Ascending aorta (tissue), 2 donors: ENCODE results near the gene KLC1. TPM values are rescaled to one million over a fixed set of nuclear protein-coding genes. Genes with fewer than 3 reads are reported as not detected.

Source experiments
- DNase-seq, 2 donors: peaks; one replicate each; pipeline ENCODE4 v3.0.0-alpha.2; 2019; ENCODE audit warnings: low spot score in 2 of 2
- H3K27ac ChIP-seq, 2 donors: fragments of 200-600 bp; sonication (generic); one replicate each; pipeline ENCODE4 v1.5.1; 2016 to 2017; ENCODE audit warnings: mild to moderate bottlenecking in 1 of 2
- H3K27me3 ChIP-seq: fragments of 200-600 bp; sonication (generic); one replicate; pipeline ENCODE4 v1.5.1; 2017
- H3K36me3 ChIP-seq, 2 donors: fragments of 200-600 bp; sonication (generic); one replicate each; pipeline ENCODE4 v1.5.1; 2016
- H3K4me1 ChIP-seq, 2 donors: fragments of 200-600 bp; sonication (generic); one replicate each; pipeline ENCODE4 v1.5.1; 2016 to 2017; ENCODE audit warnings: mild to moderate bottlenecking in 1 of 2
- H3K4me3 ChIP-seq, 2 donors: fragments of 200-600 bp; sonication (generic); one replicate each; pipeline ENCODE4 v1.5.1; 2016 to 2017; ENCODE audit warnings: mild to moderate bottlenecking in 1 of 2
- H3K9me3 ChIP-seq, 2 donors: fragments of 200-600 bp; sonication (generic); one replicate each; pipeline ENCODE4 v1.5.1; 2016
- intact Hi-C: fragments of 100-400 bp; cut with DNase I; formaldehyde crosslinking; loops from one replicate; pipeline ENCODE4 v1.15.1; 2023
- total RNA-seq: library from RNA; depleted of rRNA; stranded (reverse); fragments of >200 nt; gene quantifications from one replicate; pipeline ENCODE4 v1.1.0, GENCODE V29; 2016
- TF ChIP-seq, protein P1 (sequence below), 3 experiments: fragments of 200-600 bp in 2 of 3; fragments of 450-650 bp in 1 of 3; sonication (generic) in 2 of 3; IDR thresholded peaks; one replicate each; pipeline ENCODE4 v1.5.1; 2016 to 2019; ENCODE audit warnings: antibody characterized with exemption in 3 of 3, mild to moderate bottlenecking in 1 of 3, moderate library complexity in 1 of 3

KLC1 gene
- total RNA-seq, 1 donor from 2014 or later: 302 TPM

GRCh38 chr14:103669370-103669769, 40.4 kb downstream of the KLC1 start:
- H3K4me1 ChIP-seq: peaks cover 0 to 5% of the 10 kb centered on the region in 2 donors
- no peak overlapping the region for H3K27ac ChIP-seq
- TF ChIP-seq, protein P1, sequence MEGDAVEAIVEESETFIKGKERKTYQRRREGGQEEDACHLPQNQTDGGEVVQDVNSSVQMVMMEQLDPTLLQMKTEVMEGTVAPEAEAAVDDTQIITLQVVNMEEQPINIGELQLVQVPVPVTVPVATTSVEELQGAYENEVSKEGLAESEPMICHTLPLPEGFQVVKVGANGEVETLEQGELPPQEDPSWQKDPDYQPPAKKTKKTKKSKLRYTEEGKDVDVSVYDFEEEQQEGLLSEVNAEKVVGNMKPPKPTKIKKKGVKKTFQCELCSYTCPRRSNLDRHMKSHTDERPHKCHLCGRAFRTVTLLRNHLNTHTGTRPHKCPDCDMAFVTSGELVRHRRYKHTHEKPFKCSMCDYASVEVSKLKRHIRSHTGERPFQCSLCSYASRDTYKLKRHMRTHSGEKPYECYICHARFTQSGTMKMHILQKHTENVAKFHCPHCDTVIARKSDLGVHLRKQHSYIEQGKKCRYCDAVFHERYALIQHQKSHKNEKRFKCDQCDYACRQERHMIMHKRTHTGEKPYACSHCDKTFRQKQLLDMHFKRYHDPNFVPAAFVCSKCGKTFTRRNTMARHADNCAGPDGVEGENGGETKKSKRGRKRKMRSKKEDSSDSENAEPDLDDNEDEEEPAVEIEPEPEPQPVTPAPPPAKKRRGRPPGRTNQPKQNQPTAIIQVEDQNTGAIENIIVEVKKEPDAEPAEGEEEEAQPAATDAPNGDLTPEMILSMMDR (IDR thresholded peaks at IDR 0.05): no peak
- peaks cover 82 to 94% of the 10 kb centered on the region in 2 donors for H3K36me3 ChIP-seq
- H3K9me3 ChIP-seq: no peaks in the 10 kb centered on the region
- no peaks in the 10 kb centered on the region for H3K27me3 ChIP-seq
- H3K4me3 ChIP-seq: no peak overlapping the region
- intact Hi-C loops: no loop called here
- no peak for DNase-seq

DNA sequence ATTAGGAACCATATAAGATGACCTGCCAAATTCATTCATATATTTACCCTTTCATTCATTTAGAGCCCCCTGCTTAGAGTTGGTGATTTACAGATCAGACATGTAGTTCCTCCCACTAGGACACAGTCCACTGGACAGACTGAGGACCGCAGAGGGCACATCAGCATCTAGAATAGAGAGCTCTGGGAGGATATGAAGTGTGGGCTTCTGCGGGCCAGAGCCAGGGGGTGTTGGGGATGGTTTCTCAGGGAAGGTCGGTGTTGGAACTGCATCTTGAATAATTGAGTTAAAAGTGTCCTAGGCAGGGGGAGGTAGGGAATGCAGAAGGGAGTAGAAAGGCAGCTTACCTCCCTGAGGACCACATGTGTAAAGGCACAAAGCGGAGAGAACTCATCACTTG, 42.9 kb downstream of the KLC1 start:
- TF ChIP-seq, protein P1 (IDR thresholded peaks at IDR 0.05): no peak
- Histone ChIP-seq H3K9me3 (no peaks in the 10 kb centered on the region), H3K4me3 (no peak overlapping the region), H3K27ac (no peak overlapping the region), H3K4me1 (no peaks in the 10 kb centered on the region), H3K27me3 (no peaks in the 10 kb centered on the region), H3K36me3 (peaks cover 93 to 98% of the 10 kb centered on the region in 2 donors)
- no peak for DNase-seq
- intact Hi-C loops: no loop called here

DNA sequence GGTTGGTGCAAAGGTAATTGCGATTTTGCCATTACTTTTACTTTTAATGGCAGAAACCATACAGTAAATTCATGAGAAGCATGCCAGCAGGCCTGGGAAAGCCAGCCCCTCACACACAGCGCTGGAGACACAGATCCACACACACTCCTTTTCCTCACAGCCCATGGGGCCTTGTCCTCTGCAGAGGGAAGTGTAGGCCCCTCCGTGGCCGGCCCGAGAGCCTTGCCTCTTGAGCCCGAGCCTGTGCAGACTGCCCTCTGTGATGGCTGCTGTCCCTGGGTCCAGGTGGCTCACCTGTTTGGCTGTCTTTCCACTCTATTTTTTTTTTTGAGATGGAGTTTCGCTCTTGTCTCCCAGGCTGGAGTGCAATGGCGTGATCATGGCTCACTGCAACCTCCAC, 46.9 kb downstream of the KLC1 start:
- intact Hi-C loops: no loop called here
- H3K27ac ChIP-seq: no peak overlapping the region
- DNase-seq: no peak
- peaks cover 0 to 2% of the 10 kb centered on the region in 2 donors for H3K4me1 ChIP-seq
- H3K9me3 ChIP-seq: no peaks in the 10 kb centered on the region
- no peak overlapping the region for H3K4me3 ChIP-seq
- TF ChIP-seq, protein P1 (IDR thresholded peaks at IDR 0.05): no peak
- peaks cover 91 to 100% of the 10 kb centered on the region in 2 donors for H3K36me3 ChIP-seq
- no peaks in the 10 kb centered on the region for H3K27me3 ChIP-seq

DNA sequence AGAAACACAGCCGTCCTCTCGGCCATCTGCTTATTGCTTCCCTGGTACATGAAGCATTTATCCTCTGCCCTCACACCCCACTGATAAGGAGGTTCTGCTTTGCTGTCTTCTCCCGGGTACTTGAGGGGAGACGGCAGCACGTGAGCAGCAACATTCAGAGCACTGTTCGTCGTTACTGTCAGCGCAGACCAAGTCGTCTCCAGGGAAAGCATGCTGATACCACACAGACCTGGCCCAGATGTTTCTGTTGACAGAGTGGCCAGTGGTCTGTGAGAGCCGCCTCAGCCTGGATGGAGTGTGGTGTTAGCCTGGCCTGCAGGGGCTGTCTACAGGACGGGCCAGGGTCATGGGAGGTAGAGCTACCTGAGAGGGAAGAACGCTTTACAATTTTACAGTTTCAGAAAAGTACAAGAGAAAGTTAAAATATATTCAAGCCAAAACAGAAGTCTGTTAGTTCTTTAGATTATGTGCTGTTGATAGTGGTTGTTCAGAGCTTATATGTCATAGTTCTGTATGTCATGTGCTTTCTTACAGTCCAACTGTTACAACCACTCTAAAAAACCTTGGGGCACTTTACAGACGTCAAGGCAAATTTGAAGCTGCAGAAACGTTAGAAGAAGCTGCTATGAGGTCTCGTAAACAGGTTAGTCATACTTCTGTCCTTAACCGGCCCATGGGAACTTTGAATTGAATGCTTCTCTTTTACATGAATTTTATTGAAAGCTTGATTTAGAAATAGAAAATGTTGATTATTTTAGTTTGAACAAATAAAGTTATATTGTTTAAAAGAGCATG, 48.1 kb downstream of the KLC1 start:
- Histone ChIP-seq H3K27me3 (no peaks in the 10 kb centered on the region), H3K36me3 (peaks cover 92 to 100% of the 10 kb centered on the region in 2 donors)
- intact Hi-C loops: no loop called here

DNA sequence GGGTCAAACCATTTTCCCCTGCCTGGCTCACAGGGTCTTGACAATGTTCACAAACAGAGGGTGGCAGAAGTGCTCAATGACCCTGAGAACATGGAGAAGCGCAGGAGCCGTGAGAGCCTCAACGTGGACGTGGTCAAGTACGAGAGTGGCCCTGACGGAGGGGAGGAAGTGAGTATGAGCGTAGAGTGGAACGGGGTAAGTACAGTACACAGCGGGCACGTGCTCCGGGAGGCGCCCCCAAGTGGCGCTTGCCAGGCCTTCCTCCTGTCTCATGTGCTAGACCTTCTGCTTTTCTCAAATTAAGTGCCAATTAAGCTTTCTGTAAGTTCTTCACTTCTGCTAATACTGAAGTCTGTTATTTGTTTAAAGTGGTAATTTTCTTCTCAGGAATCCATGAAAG, 50.3 kb downstream of the KLC1 start:
- Histone ChIP-seq H3K27ac (peak overlapping the region in 1 of 2 donors; percentile 5), H3K36me3 (peaks cover 92 to 100% of the 10 kb centered on the region in 2 donors), H3K4me1 (peaks cover 0 to 2% of the 10 kb centered on the region in 2 donors), H3K9me3 (no peaks in the 10 kb centered on the region), H3K4me3 (no peak overlapping the region), H3K27me3 (no peaks in the 10 kb centered on the region)
- no peak for DNase-seq
- TF ChIP-seq, protein P1 (IDR thresholded peaks at IDR 0.05): peak; percentile 8 to 36 (median 31)
- intact Hi-C loops: no loop called here

More for the DNA sequence above, 48.1 kb downstream of the KLC1 start:
- TF ChIP-seq, protein P1 (IDR thresholded peaks at IDR 0.05): no peak
- Histone ChIP-seq H3K4me3 (no peak overlapping the region), H3K4me1 (peaks cover 0 to 2% of the 10 kb centered on the region in 2 donors), H3K9me3 (no peaks in the 10 kb centered on the region), H3K27ac (no peak overlapping the region)
- DNase-seq: no peak
